GM23338 (cell line): Measurements from ENCODE around the gene DNAI7. TPM values are rescaled to one million over a fixed set of nuclear protein-coding genes. Genes with fewer than 3 reads are reported as not detected.

Source experiments
- ATAC-seq: fragments of 200-7000 bp; cut with Tn5 transposase; 3 replicates; pipeline ENCODE4 v1.9.1; 2020
- DNase-seq: peaks from one replicate; pipeline ENCODE4 v3.0.0-alpha.2; 2015; ENCODE audit warnings: low spot score
- H2AFZ ChIP-seq: fragments of 200-600 bp; sonication (generic); 2 replicates; pipeline ENCODE4 v1.8.0; 2016; ENCODE audit warnings: antibody characterized with exemption, mild to moderate bottlenecking, moderate library complexity
- H3F3A ChIP-seq: fragments of 200-600 bp; sonication (generic); replicated peaks from 2 replicates; pipeline ENCODE4 v1.8.0; 2017; ENCODE audit warnings: antibody characterized with exemption, mixed run types, low read depth
- H3K27ac ChIP-seq: fragments of 200-600 bp; sonication (generic); 2 replicates; pipeline ENCODE4 v1.6.1; 2016; ENCODE audit warnings: low read depth
- H3K27me3 ChIP-seq: fragments of 200-600 bp; sonication (generic); 2 replicates; pipeline ENCODE4 v1.8.0; 2016; ENCODE audit warnings: mild to moderate bottlenecking, mixed run types, moderate library complexity; ENCODE audit not compliant: insufficient read depth
- H3K36me3 ChIP-seq: fragments of 200-600 bp; sonication (generic); 2 replicates; pipeline ENCODE4 v1.8.0; 2016; ENCODE audit warnings: mild to moderate bottlenecking; ENCODE audit not compliant: insufficient read depth
- H3K4me1 ChIP-seq: fragments of 200-600 bp; sonication (generic); 2 replicates; pipeline ENCODE4 v1.8.0; 2016; ENCODE audit warnings: mild to moderate bottlenecking, moderate library complexity; ENCODE audit not compliant: insufficient read depth
- H3K4me2 ChIP-seq: fragments of 200-600 bp; sonication (generic); 2 replicates; pipeline ENCODE4 v1.7.1; 2017; ENCODE audit warnings: mixed run types
- H3K4me3 ChIP-seq: fragments of 200-600 bp; sonication (generic); 2 replicates; pipeline ENCODE4 v1.6.1; 2016; ENCODE audit warnings: mixed run types
- H3K79me2 ChIP-seq: fragments of 200-600 bp; sonication (generic); replicated peaks from 2 replicates; pipeline ENCODE4 v1.8.0; 2017; ENCODE audit warnings: mild to moderate bottlenecking; ENCODE audit not compliant: insufficient read depth
- H3K9me2 ChIP-seq: fragments of 200-600 bp; sonication (generic); 2 replicates; pipeline ENCODE4 v1.8.0; 2017; ENCODE audit not compliant: insufficient read depth
- H4K20me1 ChIP-seq: fragments of 200-600 bp; sonication (generic); replicated peaks from 2 replicates; pipeline ENCODE4 v1.8.0; 2017; ENCODE audit warnings: mild to moderate bottlenecking; ENCODE audit not compliant: insufficient read depth
- H3K27ac Mint-ChIP-seq: 2 replicates; pipeline ENCODE4 v1.8.0; 2020; ENCODE audit warnings: inconsistent platforms, mild to moderate bottlenecking, moderate library complexity, mixed read lengths
- H3K27me3 Mint-ChIP-seq: 3 replicates; pipeline ENCODE4 v1.8.0; 2022; ENCODE audit warnings: low read depth, mild to moderate bottlenecking, moderate library complexity, mixed read lengths, inconsistent platforms; ENCODE audit not compliant: insufficient read depth, poor library complexity
- H3K36me3 Mint-ChIP-seq: 3 replicates; pipeline ENCODE4 v1.8.0; 2021; ENCODE audit warnings: low read depth, mild to moderate bottlenecking, inconsistent platforms, moderate library complexity, mixed read lengths
- H3K4me1 Mint-ChIP-seq: 3 replicates; pipeline ENCODE4 v1.8.0; 2020; ENCODE audit warnings: mild to moderate bottlenecking, inconsistent platforms, mixed read lengths
- H3K4me3 Mint-ChIP-seq: 3 replicates; pipeline ENCODE4 v1.8.0; 2021; ENCODE audit warnings: moderate library complexity, mild to moderate bottlenecking, inconsistent platforms, mixed read lengths
- H3K9me3 Mint-ChIP-seq: 3 replicates; pipeline ENCODE4 v1.8.0; 2020; ENCODE audit warnings: moderate library complexity, mild to moderate bottlenecking, inconsistent platforms, mixed read lengths
- CREB1 ChIP-seq: fragments of 250-450 bp; sonication (Bioruptor Pico); IDR thresholded peaks from 2 replicates; pipeline ENCODE4 v1.5.0; 2020; ENCODE audit warnings: low read depth, mild to moderate bottlenecking, moderate library complexity
- NANOG ChIP-seq: IDR thresholded peaks from 2 replicates; pipeline ENCODE4 v1.6.1; 2016; ENCODE audit warnings: antibody characterized with exemption, borderline replicate concordance
- POLR2AphosphoS5 ChIP-seq: IDR thresholded peaks from 2 replicates; pipeline ENCODE4 v1.6.1; 2016; ENCODE audit warnings: antibody characterized with exemption, low read depth
- STAT1 ChIP-seq: IDR thresholded peaks from one replicate; pipeline ENCODE4 v1.6.1; 2016; ENCODE audit warnings: antibody characterized with exemption; ENCODE audit not compliant: unreplicated experiment
- ZNF331 ChIP-seq: fragments of 250-450 bp; sonication (Bioruptor Pico); IDR thresholded peaks from 2 replicates; pipeline ENCODE4 v1.5.0; 2020; ENCODE audit warnings: low read depth, mild to moderate bottlenecking, moderate library complexity
- polyA plus RNA-seq: library from polyadenylated mRNA; unstranded; fragments of >200 nt; fragmentation: Nextera tagmentation; extraction: Ambion mirVana; gene quantifications from 2 replicates; pipeline ENCODE4 v1.2.1, GENCODE V29; 2016
- total RNA-seq: library from RNA; depleted of rRNA; stranded (reverse); fragments of >200 nt; shearing (Covaris generic); gene quantifications from 2 replicates; pipeline ENCODE4 v1.2.3, GENCODE V29; 2014
- TF ChIP-seq, protein P1 (sequence below), 2 experiments: fragments of 200-600 bp in 1 of 2; sonication (generic) in 1 of 2; conservative IDR thresholded peaks; 2 replicates each; pipeline versions ENCODE4 v1.5.1 to v1.6.1; 2016 to 2017; ENCODE audit warnings: antibody characterized with exemption in 2 of 2, low read depth in 2 of 2, mild to moderate bottlenecking in 2 of 2, moderate library complexity in 1 of 2
- TF ChIP-seq, protein P2 (sequence below): IDR thresholded peaks from 2 replicates; pipeline ENCODE4 v1.6.1; 2016; ENCODE audit warnings: antibody characterized with exemption

Gene DNAI7
- total and polyA plus RNA-seq, 2 experiments from 2014 or later: 0.08 TPM; not detected in 1

DNA sequence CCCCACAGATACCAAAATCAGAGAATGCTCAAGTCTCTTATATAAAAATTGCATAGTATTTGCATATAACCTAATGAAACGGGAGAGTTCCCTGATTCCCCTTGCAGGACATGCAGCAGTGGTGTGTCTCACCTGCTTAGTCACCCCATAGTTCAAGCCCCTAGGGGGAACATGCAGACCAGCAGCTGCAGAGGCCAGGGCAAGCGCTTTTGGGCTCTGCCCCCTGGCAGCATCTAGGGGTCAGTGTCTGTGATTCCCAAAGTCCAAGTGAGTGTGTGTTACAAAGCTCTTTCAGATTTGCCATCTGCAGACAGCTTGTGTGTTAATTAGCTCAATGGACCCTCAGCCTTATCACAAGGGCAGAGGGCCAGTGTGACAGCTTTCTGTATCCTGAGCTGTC lies 110.1 kb downstream of the DNAI7 start:
- Histone ChIP-seq H3K4me3 (no peak overlapping the region), H3K27me3 (no peaks in the 10 kb centered on the region), H3F3A (no peaks in the 10 kb centered on the region), H3K4me1 (peaks cover 7% of the 10 kb centered on the region; the same call in 1 of the 2 replicates), H3K79me2 (no peaks in the 10 kb centered on the region), H3K36me3 (no peaks in the 10 kb centered on the region), H2AFZ (0 out of 2 replicates have a peak overlapping the region, but pooled peaks have one; percentile 20), H4K20me1 (no peaks in the 10 kb centered on the region), H3K9me2 (no peaks in the 10 kb centered on the region), H3K4me2 (no peak overlapping the region), H3K27ac (no peak overlapping the region)
- Mint-ChIP-seq H3K36me3 (no peaks in the 10 kb centered on the region), H3K27ac (no peak overlapping the region), H3K9me3 (no peaks in the 10 kb centered on the region), H3K4me1 (peaks cover 2% of the 10 kb centered on the region; the same call in 1 of the 3 replicates), H3K4me3 (no peak overlapping the region), H3K27me3 (no peaks in the 10 kb centered on the region)
- no peak for TF ChIP-seq STAT1
- TF ChIP-seq, protein P1, sequence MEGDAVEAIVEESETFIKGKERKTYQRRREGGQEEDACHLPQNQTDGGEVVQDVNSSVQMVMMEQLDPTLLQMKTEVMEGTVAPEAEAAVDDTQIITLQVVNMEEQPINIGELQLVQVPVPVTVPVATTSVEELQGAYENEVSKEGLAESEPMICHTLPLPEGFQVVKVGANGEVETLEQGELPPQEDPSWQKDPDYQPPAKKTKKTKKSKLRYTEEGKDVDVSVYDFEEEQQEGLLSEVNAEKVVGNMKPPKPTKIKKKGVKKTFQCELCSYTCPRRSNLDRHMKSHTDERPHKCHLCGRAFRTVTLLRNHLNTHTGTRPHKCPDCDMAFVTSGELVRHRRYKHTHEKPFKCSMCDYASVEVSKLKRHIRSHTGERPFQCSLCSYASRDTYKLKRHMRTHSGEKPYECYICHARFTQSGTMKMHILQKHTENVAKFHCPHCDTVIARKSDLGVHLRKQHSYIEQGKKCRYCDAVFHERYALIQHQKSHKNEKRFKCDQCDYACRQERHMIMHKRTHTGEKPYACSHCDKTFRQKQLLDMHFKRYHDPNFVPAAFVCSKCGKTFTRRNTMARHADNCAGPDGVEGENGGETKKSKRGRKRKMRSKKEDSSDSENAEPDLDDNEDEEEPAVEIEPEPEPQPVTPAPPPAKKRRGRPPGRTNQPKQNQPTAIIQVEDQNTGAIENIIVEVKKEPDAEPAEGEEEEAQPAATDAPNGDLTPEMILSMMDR (conservative IDR thresholded peaks at IDR 0.05; ENCODE audit: low read depth in 2 of 2): peak; percentile 19 to 22; a peak in 1 of 4 replicates
- peak; percentile 58 for DNase-seq
- ATAC-seq: peak; percentile 98

DNA sequence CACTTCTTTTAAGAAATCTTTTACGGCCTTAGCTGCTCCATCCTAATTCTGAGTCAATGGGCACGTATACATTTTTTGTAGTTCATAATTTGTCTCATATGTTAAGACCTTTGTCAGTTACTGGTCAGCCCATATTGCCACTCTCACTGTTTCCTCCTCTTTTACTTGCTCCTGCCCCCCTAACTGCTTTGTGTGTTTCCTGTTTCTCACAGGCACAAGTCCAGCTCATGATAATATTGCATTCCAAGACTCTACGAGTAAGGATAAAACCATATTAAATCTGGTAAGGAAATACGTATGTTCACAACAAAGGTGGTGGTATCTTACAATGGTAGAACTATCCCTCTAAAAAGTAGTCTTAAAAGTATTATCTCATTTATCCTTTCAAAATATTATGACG lies 111.7 kb downstream of the DNAI7 start:
- Histone ChIP-seq H3K27me3 (no peaks in the 10 kb centered on the region), H3K79me2 (no peaks in the 10 kb centered on the region), H3K27ac (no peak overlapping the region), H2AFZ (no peak overlapping the region), H3K36me3 (no peaks in the 10 kb centered on the region), H3K4me1 (peaks cover 7% of the 10 kb centered on the region; the same call in 1 of the 2 replicates), H3K4me2 (no peak overlapping the region), H4K20me1 (no peaks in the 10 kb centered on the region), H3F3A (no peaks in the 10 kb centered on the region), H3K4me3 (no peak overlapping the region), H3K9me2 (no peaks in the 10 kb centered on the region)
- Mint-ChIP-seq H3K27me3 (no peaks in the 10 kb centered on the region), H3K4me1 (peaks cover 2% of the 10 kb centered on the region; the same call in 1 of the 3 replicates), H3K4me3 (no peak overlapping the region), H3K36me3 (no peaks in the 10 kb centered on the region), H3K27ac (no peak overlapping the region), H3K9me3 (no peaks in the 10 kb centered on the region)
- ATAC-seq (no peak), DNase-seq (no peak)
- TF ChIP-seq CREB1 (CRISPR knock-in tag) (no peak), POLR2AphosphoS5 (no peak), NANOG (no peak), ZNF331 (no peak)
- TF ChIP-seq, protein P2, sequence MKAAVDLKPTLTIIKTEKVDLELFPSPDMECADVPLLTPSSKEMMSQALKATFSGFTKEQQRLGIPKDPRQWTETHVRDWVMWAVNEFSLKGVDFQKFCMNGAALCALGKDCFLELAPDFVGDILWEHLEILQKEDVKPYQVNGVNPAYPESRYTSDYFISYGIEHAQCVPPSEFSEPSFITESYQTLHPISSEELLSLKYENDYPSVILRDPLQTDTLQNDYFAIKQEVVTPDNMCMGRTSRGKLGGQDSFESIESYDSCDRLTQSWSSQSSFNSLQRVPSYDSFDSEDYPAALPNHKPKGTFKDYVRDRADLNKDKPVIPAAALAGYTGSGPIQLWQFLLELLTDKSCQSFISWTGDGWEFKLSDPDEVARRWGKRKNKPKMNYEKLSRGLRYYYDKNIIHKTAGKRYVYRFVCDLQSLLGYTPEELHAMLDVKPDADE: no peak
- TF ChIP-seq, protein P1 (conservative IDR thresholded peaks at IDR 0.05; ENCODE audit: low read depth in 2 of 2): no peak
